HG03103 (cell line): ENCODE measurements around the gene MCEE.
"Not testable (repeated sequence)": the region's sequence is repeated elsewhere in the genome, so short reads cannot be mapped to it uniquely, and the experiment has no call there.

ENCODE experiments used
- ATAC-seq: cut with Tn5 transposase; IDR thresholded peaks from one replicate; pipeline ENCODE4 v1.9.1; 2021; ENCODE audit warnings: low read depth; ENCODE audit not compliant: unreplicated experiment

MCEE gene

GRCh38 chr2:71129114-71129901 is 721 bp downstream of the MCEE start:
- ATAC-seq = no peak

- no peak for ATAC-seq
Observed at GRCh38 chr2:71126957-71127356, 3.1 kb downstream of the MCEE start.

DNA sequence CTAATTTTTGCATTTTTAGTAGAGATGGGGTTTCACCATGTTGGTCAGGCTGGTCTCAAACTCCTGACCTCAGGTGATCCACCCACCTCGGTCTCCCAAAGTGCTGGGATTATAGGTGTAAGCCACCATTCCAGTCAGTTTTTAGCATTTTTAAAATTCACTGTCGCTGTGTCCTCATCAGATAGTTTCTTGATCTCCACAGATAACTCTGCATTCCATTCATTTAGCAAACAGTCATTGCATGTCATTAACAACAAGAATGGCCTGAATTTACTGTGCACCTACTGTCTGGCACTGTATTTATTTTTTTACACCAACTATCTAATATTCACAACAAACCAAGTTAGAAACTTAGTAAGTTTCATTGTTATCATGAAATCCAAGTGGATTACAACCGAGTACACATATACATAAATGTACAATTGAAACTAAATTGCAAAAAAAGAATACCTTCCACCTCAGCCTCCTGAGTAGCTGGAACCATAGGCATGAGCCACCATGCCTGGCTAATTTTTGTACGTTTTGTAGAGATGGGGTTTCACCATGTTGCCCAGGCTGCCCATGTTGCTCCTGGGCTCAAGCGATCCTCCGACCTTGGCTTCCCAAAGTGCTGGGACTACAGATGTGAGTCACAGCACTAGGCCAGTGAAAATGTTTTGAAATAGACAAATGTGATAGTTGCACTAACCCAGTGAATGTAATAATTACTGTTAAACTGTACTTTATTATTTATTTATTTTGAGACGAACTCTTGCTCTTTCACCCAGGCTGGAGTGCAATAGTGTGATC is 4.3 kb downstream of the MCEE start:
- no peak for ATAC-seq

GRCh38 chr2:71122387-71123298 is 7.4 kb downstream of the MCEE start:
- no peak for ATAC-seq

DNA sequence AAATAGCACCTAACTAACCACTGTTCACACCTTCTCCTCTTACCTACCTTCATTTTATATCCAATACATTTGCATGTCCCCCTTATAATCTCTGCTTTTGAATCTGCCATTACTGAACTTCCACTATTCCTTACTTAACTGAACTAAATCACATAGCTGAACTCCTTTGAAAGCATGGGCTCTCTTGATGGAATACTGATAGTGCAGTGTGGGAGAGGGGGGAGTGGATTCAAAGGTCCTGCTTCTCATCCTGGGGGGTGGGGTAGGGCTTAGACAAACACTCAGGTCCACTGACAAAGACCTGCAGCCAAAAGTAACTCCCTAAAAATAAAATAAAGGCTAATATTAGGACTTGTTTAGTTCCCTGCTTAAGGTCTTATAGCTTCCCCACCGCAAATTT is 8.6 kb downstream of the MCEE start:
- no peak for ATAC-seq

DNA sequence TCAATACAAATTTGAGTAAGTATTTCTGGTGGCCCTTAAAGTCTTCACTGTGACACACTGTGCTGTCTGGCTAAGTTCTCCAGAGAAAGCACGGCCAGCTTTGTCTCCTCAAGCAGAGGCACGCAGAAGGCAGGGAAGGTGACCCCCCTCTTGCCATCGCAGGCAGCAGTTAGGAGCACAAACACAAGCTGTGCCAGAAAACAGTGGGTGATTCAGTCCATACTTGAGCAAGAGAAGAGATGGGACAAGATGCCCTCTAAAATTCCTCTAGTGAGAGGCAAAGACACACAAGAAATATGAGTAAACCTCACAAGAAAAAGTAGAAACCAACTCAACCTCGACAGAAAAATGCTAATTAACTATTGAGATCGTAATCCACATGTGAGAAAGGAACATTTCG is 9.8 kb downstream of the MCEE start:
- ATAC-seq = no peak

- no peak for ATAC-seq
Observed at GRCh38 chr2:71117063-71117462, 13.0 kb downstream of the MCEE start.

DNA sequence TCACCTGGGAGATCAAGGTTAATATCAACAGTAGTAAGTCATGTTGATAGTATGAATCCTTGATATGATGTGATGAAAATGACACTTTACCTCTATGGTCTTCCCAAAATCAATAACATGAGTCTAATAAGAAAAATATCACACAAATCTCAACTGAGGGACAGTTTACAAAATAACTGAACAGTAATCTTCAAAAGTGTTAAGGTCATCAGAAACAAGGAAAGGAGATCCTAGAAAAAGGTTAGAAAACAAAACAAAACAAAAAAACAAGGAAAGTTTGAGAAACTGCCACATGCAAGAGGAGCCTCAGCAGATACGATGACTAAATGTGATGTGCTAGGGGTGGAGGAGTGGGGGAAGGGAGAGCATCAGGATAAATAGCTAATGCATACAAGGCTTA is 16.2 kb downstream of the MCEE start:
- ATAC-seq = no peak

DNA sequence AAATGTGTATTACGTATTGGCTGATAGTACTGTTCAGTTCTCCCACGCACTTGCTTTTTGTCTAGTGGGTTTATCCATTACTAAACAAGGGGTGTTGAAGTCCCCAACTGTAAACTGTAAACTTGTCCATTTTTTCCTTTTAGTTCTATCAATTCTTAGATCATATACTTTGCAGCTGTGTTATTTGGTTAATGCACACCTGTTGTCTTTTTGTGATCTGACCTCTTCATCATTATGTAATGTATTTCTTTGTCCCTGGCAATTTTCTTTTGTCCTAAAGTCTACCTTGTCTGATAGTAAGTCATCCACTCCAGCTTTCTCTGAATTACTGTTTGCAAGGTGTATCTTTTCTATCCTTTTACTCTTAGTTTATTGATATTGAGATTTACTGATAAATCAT is 21.9 kb downstream of the MCEE start:
- ATAC-seq = no peak

GRCh38 chr2:71106463-71106862 is 23.6 kb downstream of the MCEE start:
- ATAC-seq = not testable (repeated sequence)

DNA sequence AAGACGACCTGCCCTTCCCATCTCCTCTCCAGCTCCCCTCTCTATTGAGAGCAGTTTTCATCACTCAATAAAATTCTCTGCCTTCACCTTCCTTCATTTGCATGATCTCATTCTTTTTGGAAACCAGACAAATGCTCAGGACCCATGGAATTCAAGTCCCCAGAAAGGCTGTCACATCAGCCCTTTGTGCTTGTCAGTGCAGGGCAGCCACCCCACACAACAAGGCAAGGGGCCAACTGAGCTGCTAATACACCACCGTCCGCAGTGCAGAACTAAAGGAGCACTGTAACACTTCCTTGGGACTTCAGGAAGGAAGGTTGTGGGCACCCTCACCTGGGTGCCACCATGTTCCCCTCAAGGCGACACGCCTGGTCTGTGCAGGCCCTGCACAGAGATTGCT is 26.2 kb downstream of the MCEE start:
- ATAC-seq = no peak

- no peak for ATAC-seq
Observed at GRCh38 chr2:71102981-71103681, 26.9 kb downstream of the MCEE start.

DNA sequence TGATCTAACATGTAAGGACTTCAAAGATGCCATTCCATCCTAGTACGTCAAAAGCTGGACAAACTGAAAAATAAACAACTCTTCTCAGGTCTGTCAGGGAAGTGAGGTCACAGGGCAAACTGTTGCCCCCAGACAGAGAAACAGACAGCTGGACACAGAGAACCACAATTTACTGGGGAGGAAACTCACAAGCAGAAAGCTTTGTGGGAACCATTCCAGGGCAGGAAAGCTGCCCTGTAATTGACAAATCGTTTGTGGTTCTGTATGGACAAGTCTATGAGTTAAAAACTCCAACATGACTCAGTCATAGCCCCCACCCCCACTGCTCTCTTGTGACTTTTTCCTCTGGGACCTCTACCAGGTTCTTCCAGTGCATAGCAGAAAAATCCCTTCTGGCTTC is 28.4 kb downstream of the MCEE start:
- no peak for ATAC-seq

DNA sequence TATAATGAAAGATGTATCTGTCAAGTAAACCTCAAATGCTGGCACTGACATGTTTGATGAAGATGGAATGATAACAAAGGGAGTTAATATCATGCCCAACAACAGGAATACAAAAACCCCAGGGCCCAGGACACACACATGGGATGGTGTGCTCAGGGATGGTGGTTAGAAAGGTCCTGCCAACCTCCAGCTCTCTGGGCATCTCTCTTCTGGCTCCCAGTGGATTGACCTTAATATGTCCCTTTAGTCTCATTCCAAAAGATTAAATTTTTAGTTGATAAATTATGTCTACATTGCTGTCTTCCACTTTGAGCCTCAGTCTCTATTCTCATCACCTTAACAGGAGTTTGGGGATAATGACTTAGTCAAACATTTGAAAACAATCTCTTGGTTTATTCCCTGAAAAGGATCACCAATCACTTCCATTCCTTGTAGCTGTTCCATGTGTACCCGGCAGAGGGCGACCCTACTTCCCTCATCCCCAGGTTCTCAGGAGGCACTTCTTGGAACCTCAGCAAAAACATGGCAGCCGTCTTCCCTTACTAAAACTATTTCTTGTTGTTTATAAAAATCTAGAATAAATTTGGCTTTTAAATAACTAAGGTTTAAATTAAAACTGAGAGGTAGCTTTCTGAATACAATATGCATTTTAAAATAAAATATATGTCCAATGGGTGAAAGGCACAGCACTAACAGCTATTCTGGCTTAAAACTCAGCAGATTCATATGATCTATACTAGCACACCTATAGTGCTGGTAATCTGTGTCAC is 29.6 kb downstream of the MCEE start:
- ATAC-seq = no peak

- ATAC-seq = not testable (repeated sequence)
Observed at GRCh38 chr2:71092491-71093260, 37.4 kb downstream of the MCEE start.

GRCh38 chr2:71091808-71092207 is 38.2 kb downstream of the MCEE start:
- ATAC-seq = not testable (repeated sequence)

- ATAC-seq = not testable (repeated sequence)
Observed at GRCh38 chr2:71089475-71089874, 40.6 kb downstream of the MCEE start.

DNA sequence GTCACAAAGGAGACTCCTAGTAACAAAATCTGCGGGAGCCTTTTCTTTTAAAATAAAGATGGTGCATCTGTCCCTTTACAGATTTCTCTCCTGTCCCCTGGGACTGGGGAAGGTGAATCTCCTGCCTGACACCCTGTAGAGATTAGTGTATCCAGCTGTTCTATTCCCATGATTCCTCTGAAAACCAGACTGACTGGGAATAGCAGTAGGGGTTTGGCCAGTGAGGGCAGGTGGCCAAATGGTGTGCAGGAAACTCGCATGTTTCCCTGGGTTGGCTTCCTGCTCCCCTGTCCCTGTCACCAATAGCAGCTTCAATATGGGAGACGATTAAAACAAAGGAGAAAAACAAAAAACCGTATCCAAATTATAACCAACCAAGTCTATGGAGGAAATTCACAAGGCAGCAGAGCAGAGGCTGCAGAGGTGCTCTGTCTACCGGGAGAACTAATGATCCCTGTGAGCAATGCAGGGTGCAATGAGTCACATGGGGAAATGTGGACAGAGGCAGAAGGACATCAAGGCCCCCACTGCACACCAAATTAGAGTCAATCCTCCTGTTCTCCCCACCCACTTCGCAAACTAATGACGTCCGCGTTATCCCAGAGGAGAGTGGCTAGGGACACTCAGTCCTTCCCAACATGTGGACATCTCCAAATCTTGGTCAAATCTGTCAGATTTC is 44.6 kb downstream of the MCEE start:
- ATAC-seq = not testable (repeated sequence)
